H1 (cell line): ENCODE results near the gene DNASE2B. TPM values are rescaled to one million over a fixed set of nuclear protein-coding genes. Genes with fewer than 3 reads are reported as not detected.

ENCODE experiments used
- CTCF ChIA-PET: fragments of 300-600 bp; sonication (Branson Sonifier 250); formaldehyde crosslinking; loops from one replicate; lab custom pipeline; 2021; ENCODE audit not compliant: partially characterized antibody; lab: Charles Lee
- POLR2A ChIA-PET: fragments of 300-600 bp; sonication (Branson Sonifier 250); formaldehyde crosslinking; loops from one replicate; lab custom pipeline; 2021; ENCODE audit warnings: inconsistent platforms; ENCODE audit not compliant: partially characterized antibody; lab: Charles Lee
- DNase-seq, 2 experiments: peaks; one replicate each; pipeline versions ENCODE4 v3.0.0 to v3.0.0-alpha.2; 2010 to 2022; ENCODE audit warnings: low spot score in 2 of 2, low read depth in 1 of 2, mixed read lengths in 1 of 2
- FAIRE-seq: peaks from 2 replicates; lab custom pipeline; 2011; peaks lifted over from hg19 to GRCh38; lab: Jason Lieb, UNC
- H2AFZ ChIP-seq: 2 replicates; pipeline ENCODE4 v1.8.1; 2012; ENCODE audit warnings: low read length, inconsistent platforms
- H2AK5ac ChIP-seq: 2 replicates; pipeline ENCODE4 v1.6.1; 2013; ENCODE audit warnings: low read depth, low read length
- H2BK120ac ChIP-seq: replicated peaks from 2 replicates; pipeline ENCODE3; 2013; ENCODE audit warnings: low read depth, low read length, inconsistent platforms
- H2BK12ac ChIP-seq: 2 replicates; pipeline ENCODE4 v1.6.1; 2013; ENCODE audit warnings: low read depth, low read length
- H2BK15ac ChIP-seq: 2 replicates; pipeline ENCODE4 v1.6.1; 2013; ENCODE audit warnings: low read length
- H2BK20ac ChIP-seq: 2 replicates; pipeline ENCODE4 v1.6.1; 2013; ENCODE audit warnings: low read length
- H2BK5ac ChIP-seq: 2 replicates; pipeline ENCODE4 v1.6.1; 2013; ENCODE audit warnings: low read depth, low read length
- H3K14ac ChIP-seq: 2 replicates; pipeline ENCODE4 v1.6.1; 2013; ENCODE audit warnings: inconsistent platforms; ENCODE audit not compliant: insufficient read length
- H3K18ac ChIP-seq: 2 replicates; pipeline ENCODE4 v1.6.1; 2013; ENCODE audit warnings: low read length; ENCODE audit errors: extremely low read depth
- H3K23ac ChIP-seq: 2 replicates; pipeline ENCODE4 v1.6.1; 2013; ENCODE audit warnings: inconsistent platforms; ENCODE audit not compliant: insufficient read length
- H3K23me2 ChIP-seq: 2 replicates; pipeline ENCODE4 v1.6.1; 2013; ENCODE audit warnings: low read depth, low read length
- H3K27ac ChIP-seq: 2 replicates; pipeline ENCODE4 v1.6.1; 2011; ENCODE audit warnings: low read depth, low read length, inconsistent platforms
- H3K27me3 ChIP-seq, 4 experiments: replicated peaks in 1 of 4; 1 replicate in 1 of 4; 2 replicates in 3 of 4; pipeline versions ENCODE4 v1.6.1 to v1.8.1; 2011 to 2013; ENCODE audit warnings: low read length in 3 of 4, mild to moderate bottlenecking in 3 of 4, inconsistent platforms in 2 of 4, mixed read lengths in 2 of 4, moderate library complexity in 1 of 4; ENCODE audit not compliant: control insufficient read depth in 3 of 4, insufficient read depth in 3 of 4; ENCODE audit errors: extremely low read depth in 1 of 4
- H3K36me3 ChIP-seq, 4 experiments: 2 replicates each; pipeline versions ENCODE4 v1.6.1 to v1.8.1; 2011 to 2013; ENCODE audit warnings: mild to moderate bottlenecking in 4 of 4, low read length in 3 of 4, moderate library complexity in 2 of 4, control low read depth in 1 of 4, inconsistent platforms in 1 of 4; ENCODE audit not compliant: insufficient read depth in 4 of 4, control insufficient read depth in 2 of 4
- H3K4ac ChIP-seq: replicated peaks from 2 replicates; pipeline ENCODE3; 2013; ENCODE audit warnings: low read length, low read depth, mixed read lengths, inconsistent platforms; ENCODE audit not compliant: insufficient read length
- H3K4me1 ChIP-seq, 4 experiments: replicated peaks in 1 of 4; 1 replicate in 1 of 4; 2 replicates in 3 of 4; pipeline versions ENCODE4 v1.6.1 to v1.8.1; 2011 to 2013; ENCODE audit warnings: low read length in 3 of 4, inconsistent platforms in 2 of 4, mixed read lengths in 1 of 4; ENCODE audit not compliant: insufficient read depth in 4 of 4, control insufficient read depth in 3 of 4
- H3K4me2 ChIP-seq, 2 experiments: 2 replicates each; pipeline versions ENCODE4 v1.6.1 to v1.8.1; 2011 to 2013; ENCODE audit warnings: low read depth in 2 of 2, low read length in 2 of 2, control low read depth in 1 of 2, inconsistent platforms in 1 of 2, mild to moderate bottlenecking in 1 of 2; ENCODE audit not compliant: insufficient read depth in 1 of 2
- H3K4me3 ChIP-seq, 4 experiments: fragments of 200-600, 300-600 bp in 1 of 4; sonication (generic), shearing (Covaris generic), sonication (Bioruptor Twin) in 1 of 4; 2 replicates each; pipeline versions ENCODE4 v1.5.1 to v1.8.1; 2011 to 2016; ENCODE audit warnings: low read length in 4 of 4, low read depth in 3 of 4, control low read depth in 2 of 4, inconsistent platforms in 2 of 4, mild to moderate bottlenecking in 2 of 4, mixed read lengths in 1 of 4, moderate library complexity in 1 of 4; ENCODE audit not compliant: insufficient read depth in 2 of 4; ENCODE audit errors: extremely low read depth in 1 of 4
- H3K56ac ChIP-seq: replicated peaks from 2 replicates; pipeline ENCODE3; 2013; ENCODE audit warnings: low read depth, mild to moderate bottlenecking, mixed read lengths, low read length, inconsistent platforms; ENCODE audit not compliant: insufficient read length
- H3K79me1 ChIP-seq: 2 replicates; pipeline ENCODE4 v1.6.1; 2013; ENCODE audit warnings: low read depth, low read length, control low read depth
- H3K79me2 ChIP-seq, 2 experiments: 2 replicates each; pipeline versions ENCODE4 v1.6.1 to v1.8.1; 2012 to 2013; ENCODE audit warnings: low read length in 2 of 2, mild to moderate bottlenecking in 2 of 2, inconsistent platforms in 1 of 2; ENCODE audit not compliant: insufficient read depth in 2 of 2, control insufficient read depth in 1 of 2
- H3K9ac ChIP-seq, 4 experiments: replicated peaks in 1 of 4; 1 replicate in 1 of 4; 2 replicates in 3 of 4; pipeline versions ENCODE4 v1.6.1 to v1.8.1; 2011 to 2013; ENCODE audit warnings: low read depth in 3 of 4, low read length in 3 of 4, control low read depth in 2 of 4, mild to moderate bottlenecking in 2 of 4, moderate library complexity in 2 of 4, inconsistent platforms in 1 of 4; ENCODE audit errors: extremely low read depth in 1 of 4
- H3K9me3 ChIP-seq, 2 experiments: 2 replicates each; pipeline versions ENCODE4 v1.6.1 to v1.8.1; 2012 to 2013; ENCODE audit warnings: mild to moderate bottlenecking in 2 of 2, moderate library complexity in 2 of 2, control low read depth in 1 of 2, inconsistent platforms in 1 of 2, low read depth in 1 of 2, low read length in 1 of 2, mixed read lengths in 1 of 2; ENCODE audit not compliant: insufficient read depth in 2 of 2
- H4K20me1 ChIP-seq, 2 experiments: replicated peaks in 1 of 2; 2 replicates each; pipeline versions ENCODE3 to v1.8.1; 2011 to 2013; ENCODE audit warnings: inconsistent platforms in 2 of 2, low read length in 2 of 2, mild to moderate bottlenecking in 1 of 2; ENCODE audit not compliant: insufficient read depth in 2 of 2, control insufficient read depth in 1 of 2
- H4K5ac ChIP-seq: 2 replicates; pipeline ENCODE4 v1.6.1; 2013; ENCODE audit warnings: low read length, low read depth, mixed read lengths, inconsistent platforms; ENCODE audit not compliant: insufficient read length
- H4K8ac ChIP-seq: 2 replicates; pipeline ENCODE4 v1.8.0; 2013; ENCODE audit warnings: mild to moderate bottlenecking, moderate library complexity, low read length, inconsistent platforms; ENCODE audit not compliant: insufficient read depth; ENCODE audit errors: extremely low read depth
- H4K91ac ChIP-seq: replicated peaks from 2 replicates; pipeline ENCODE3; 2013; ENCODE audit warnings: low read length, mixed read lengths, inconsistent platforms; ENCODE audit not compliant: insufficient read length
- RBBP5 ChIP-seq: IDR thresholded peaks from 2 replicates; pipeline ENCODE4 v1.7.1; 2012; ENCODE audit warnings: low read depth, mild to moderate bottlenecking, inconsistent platforms, low read length, moderate library complexity, borderline replicate concordance
- SIRT6 ChIP-seq: IDR thresholded peaks from one replicate; pipeline ENCODE4 v1.7.1; 2012; ENCODE audit warnings: low read length, inconsistent platforms
- TAF7 ChIP-seq: optimal IDR thresholded peaks from 2 replicates; pipeline ENCODE3; 2011; ENCODE audit warnings: low read depth, mild to moderate bottlenecking, inconsistent platforms, low read length, moderate library complexity, borderline replicate concordance
- TBP ChIP-seq: IDR thresholded peaks from 2 replicates; pipeline ENCODE4 v1.6.1; 2011; ENCODE audit warnings: low read depth, low read length, improper control_type of control experiment
- polyA plus RNA-seq, 7 experiments: library from polyadenylated mRNA; depleted of rRNA in 3 of 7; stranded (reverse) in 5 of 7; unstranded in 2 of 7; fragments of >200 nt in 5 of 7; fragments of 200-250 nt in 2 of 7; gene quantifications; 1 replicate in 5 of 7; 2 replicates in 1 of 7; 4 replicates in 1 of 7; pipeline versions ENCODE4 v1.2.1 to v1.2.3, GENCODE V29; 2011 to 2013; ENCODE audit warnings: missing spikeins in 2 of 7, mixed read lengths in 2 of 7
- total RNA-seq: library from RNA; stranded (reverse); fragmentation: NEBNext Ultra II Directional; extraction: Animal tissue kit (Norgen Biotek cat#: 25700); gene quantifications from 2 replicates; pipeline ENCODE4 v1.2.1, GENCODE V29; 2021

Gene DNASE2B
- total and polyA plus RNA-seq, 2 of the 8 experiments (the other 6 are each of a cell fraction or from before 2014, with no cell fraction given), result not detected

GRCh38 chr1:84402501-84402900, 4.2 kb downstream of the DNASE2B start:
- H3K27me3 ChIP-seq, result no peaks in the 10 kb centered on the region
- no peaks in the 10 kb centered on the region for H3K79me2 ChIP-seq
- no peak overlapping the region for H3K23ac ChIP-seq
- H2AK5ac ChIP-seq, result no peak overlapping the region
- no peak overlapping the region for H2BK15ac ChIP-seq
- H3K23me2 ChIP-seq, result no peaks in the 10 kb centered on the region
- no peak for DNase-seq
- H3K79me1 ChIP-seq, result no peaks in the 10 kb centered on the region
- H2BK5ac ChIP-seq, result no peak overlapping the region
- H3K14ac ChIP-seq, result no peak overlapping the region
- no peak overlapping the region for H4K91ac ChIP-seq
- H3K9ac ChIP-seq, result no peak overlapping the region
- H2BK20ac ChIP-seq, result no peak overlapping the region
- no peak overlapping the region for H2BK12ac ChIP-seq
- no peaks in the 10 kb centered on the region for H3K36me3 ChIP-seq
- FAIRE-seq, result no peak
- H4K8ac ChIP-seq, result no peak overlapping the region
- no peak overlapping the region for H3K4me2 ChIP-seq
- no peak overlapping the region for H3K27ac ChIP-seq
- H4K5ac ChIP-seq, result no peak overlapping the region
- no peak overlapping the region for H2AFZ ChIP-seq
- H3K56ac ChIP-seq, result no peak overlapping the region
- no peaks in the 10 kb centered on the region for H4K20me1 ChIP-seq
- no peak overlapping the region for H3K18ac ChIP-seq
- no peak overlapping the region for H3K4ac ChIP-seq
- no peaks in the 10 kb centered on the region for H3K9me3 ChIP-seq
- no peak overlapping the region for H2BK120ac ChIP-seq
- H3K4me3 ChIP-seq, result no peak overlapping the region
- H3K4me1 ChIP-seq, result no peaks in the 10 kb centered on the region; a peak in 1 of 7 replicates
- TF ChIP-seq TBP (no peak), RBBP5 (no peak), TAF7 (no peak), SIRT6 (no peak)
- ChIA-PET POLR2A (no interaction called here), CTCF (interaction anchor here (0.8 to 1.8 kb wide), 2 partner anchors 31 to 41 kb away, joined by 3 to 5 read pairs; no protein-coding TSS in a partner anchor)
